CD4-positive, alpha-beta T cell treated with Interferon alpha-2 for 1 hour (primary cell): ENCODE results near the gene EIF5A2.
A peak's percentile ranks its signal among the peaks of the same experiment; 100 is the strongest.
"Not testable (repeated sequence)": the region's sequence is repeated elsewhere in the genome, so short reads cannot be mapped to it uniquely, and the experiment has no call there.

ENCODE experiments used
- DNase-seq, 2 donors: peaks; one replicate each; pipeline ENCODE4 v3.0.0-alpha.2; 2020 to 2022

Gene EIF5A2

GRCh38 chr3:170896333-170896732 is 12.1 kb downstream of the EIF5A2 start:
- DNase-seq: not testable (repeated sequence)

- no peak for DNase-seq
Measured at GRCh38 chr3:170893895-170894294, 14.5 kb downstream of the EIF5A2 start.

GRCh38 chr3:170889630-170890029 is 18.8 kb downstream of the EIF5A2 start:
- DNase-seq: no peak

- no peak for DNase-seq
Measured at GRCh38 chr3:170889132-170889531, 19.3 kb downstream of the EIF5A2 start.

GRCh38 chr3:170884109-170884930 is 24.1 kb downstream of the EIF5A2 start:
- not testable (repeated sequence) for DNase-seq

- not testable (repeated sequence) for DNase-seq
Measured at GRCh38 chr3:170878688-170879087, 29.7 kb downstream of the EIF5A2 start.

- DNase-seq: not testable (repeated sequence)
Measured at GRCh38 chr3:170877311-170877710, 31.1 kb downstream of the EIF5A2 start.

GRCh38 chr3:170876537-170876936 is 31.9 kb downstream of the EIF5A2 start:
- no peak for DNase-seq

- DNase-seq: peak; percentile 94 to 95
Measured at GRCh38 chr3:170869645-170870593, 38.5 kb downstream of the EIF5A2 start, which contains the start of gene RPL22L1. Gene RPL22L1, minus strand, starts transcription at chr3:170870195. Its CDS starts 28 bp downstream, at chr3:170870167.

GRCh38 chr3:170869239-170869590 is 39.2 kb downstream of the EIF5A2 start:
- peak in 1 of 2 donors; percentile 29 for DNase-seq

GRCh38 chr3:170868577-170869238 is 39.7 kb downstream of the EIF5A2 start:
- DNase-seq: no peak

- peak in 1 of 2 donors; percentile 12 for DNase-seq
Measured at GRCh38 chr3:170867143-170867937, 41.1 kb downstream of the EIF5A2 start.

GRCh38 chr3:170866499-170866898 is 41.9 kb downstream of the EIF5A2 start:
- no peak for DNase-seq

GRCh38 chr3:170865209-170866094 is 43.0 kb downstream of the EIF5A2 start:
- DNase-seq: no peak

- DNase-seq: no peak
Measured at GRCh38 chr3:170864525-170865208, 43.8 kb downstream of the EIF5A2 start.

GRCh38 chr3:170863816-170864215 is 44.6 kb downstream of the EIF5A2 start:
- DNase-seq: no peak

- DNase-seq: no peak
Measured at GRCh38 chr3:170862618-170863374, 45.6 kb downstream of the EIF5A2 start.

GRCh38 chr3:170858599-170858998 is 49.8 kb downstream of the EIF5A2 start:
- no peak for DNase-seq

GRCh38 chr3:170852324-170852723 is 56.1 kb downstream of the EIF5A2 start:
- no peak for DNase-seq
